Skeletal muscle cell (primary cell): ENCODE results near the gene NKAIN2.
"Not testable (repeated sequence)": the region's sequence is repeated elsewhere in the genome, so short reads cannot be mapped to it uniquely, and the experiment has no call there.

ENCODE experiments used
- DNase-seq: peaks from one replicate; pipeline ENCODE4 v3.0.0-alpha.2; 2010; ENCODE audit warnings: low read depth
- H3K4me3 ChIP-seq: 2 replicates; pipeline ENCODE4 v1.5.1; 2011; ENCODE audit warnings: low read depth, mild to moderate bottlenecking, control low read depth, low read length, moderate library complexity

Gene NKAIN2

DNA sequence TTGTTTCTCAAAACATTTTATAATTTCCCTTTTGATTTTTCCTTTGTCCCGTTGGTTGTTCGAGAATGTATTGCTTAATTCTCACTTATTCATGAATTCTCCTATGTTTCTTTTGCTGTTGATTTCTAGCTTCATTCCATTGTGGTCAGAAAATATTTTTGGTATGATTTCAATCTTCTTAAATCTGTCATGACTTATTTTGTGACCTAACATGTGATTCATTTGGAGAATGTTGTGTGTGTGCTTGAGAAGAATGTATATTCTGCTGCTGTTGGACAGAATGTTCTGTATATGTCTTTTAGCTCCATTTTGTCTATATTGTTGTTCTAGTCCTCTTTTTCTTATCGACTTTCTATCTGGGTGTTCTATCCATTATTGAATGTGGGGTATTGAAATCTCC, 872.4 kb downstream of the NKAIN2 start:
- no peak overlapping the region for H3K4me3 ChIP-seq
- DNase-seq: peak; percentile 59

DNA sequence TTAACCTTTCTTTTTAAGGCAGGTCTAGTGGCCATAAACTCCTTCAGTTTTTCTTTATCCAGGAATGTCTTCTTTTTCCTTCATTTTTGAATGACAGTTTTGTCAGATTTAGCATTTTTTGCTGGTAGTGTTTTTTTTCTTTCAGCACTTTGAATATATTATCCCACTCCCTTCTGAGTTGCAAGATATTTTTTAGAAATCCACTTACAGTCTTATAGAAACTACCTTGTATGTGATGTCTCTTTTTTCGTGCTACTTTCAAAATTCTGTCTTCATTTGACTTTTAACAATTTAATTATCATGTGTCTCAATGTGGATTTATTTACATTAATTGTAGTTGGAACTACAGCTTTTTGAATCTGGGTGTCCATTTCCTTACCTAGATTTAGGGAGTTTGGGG, 874.2 kb downstream of the NKAIN2 start:
- H3K4me3 ChIP-seq: no peak overlapping the region
- no peak for DNase-seq

GRCh38 chr6:124679387-124679786, 875.7 kb downstream of the NKAIN2 start:
- no peak overlapping the region for H3K4me3 ChIP-seq
- no peak for DNase-seq

DNA sequence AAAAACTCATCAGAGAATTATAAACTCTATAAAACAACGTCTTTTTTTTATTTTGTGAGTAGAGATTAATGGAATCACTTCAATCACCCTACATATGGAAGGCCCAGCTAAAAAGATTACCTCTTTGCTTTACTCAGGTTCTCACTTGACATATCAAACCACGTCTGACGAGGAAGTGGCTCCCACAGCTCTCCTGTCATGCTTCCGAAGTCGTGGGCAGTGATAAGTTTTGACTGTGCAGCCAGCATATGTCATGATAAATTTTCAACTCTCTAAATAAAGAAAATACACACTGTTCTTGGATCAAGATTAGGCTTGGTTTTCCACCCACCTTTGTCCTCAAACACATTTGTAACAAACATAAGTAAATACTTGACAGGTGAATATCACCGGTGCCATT, 879.1 kb downstream of the NKAIN2 start:
- no peak overlapping the region for H3K4me3 ChIP-seq
- DNase-seq: no peak

DNA sequence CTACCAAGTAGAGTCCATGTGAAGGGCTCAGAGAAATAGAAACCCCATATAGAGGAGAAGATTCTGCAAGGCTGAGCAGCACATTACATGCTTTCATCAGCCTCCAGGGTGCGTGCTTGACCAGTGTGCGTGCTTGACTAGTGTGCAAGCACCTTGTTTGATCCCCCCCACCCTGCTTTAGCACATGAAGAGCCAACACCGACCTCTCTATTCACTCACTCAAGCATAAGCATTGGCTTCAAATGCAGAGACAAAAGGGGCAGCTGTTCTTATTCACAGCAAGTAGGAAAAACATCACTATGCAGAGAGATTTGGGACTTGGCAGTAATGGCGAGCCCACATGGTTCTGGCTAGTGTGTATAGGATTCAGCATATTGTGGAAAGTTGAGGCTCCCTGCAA, 879.8 kb downstream of the NKAIN2 start:
- no peak overlapping the region for H3K4me3 ChIP-seq
- no peak for DNase-seq

DNA sequence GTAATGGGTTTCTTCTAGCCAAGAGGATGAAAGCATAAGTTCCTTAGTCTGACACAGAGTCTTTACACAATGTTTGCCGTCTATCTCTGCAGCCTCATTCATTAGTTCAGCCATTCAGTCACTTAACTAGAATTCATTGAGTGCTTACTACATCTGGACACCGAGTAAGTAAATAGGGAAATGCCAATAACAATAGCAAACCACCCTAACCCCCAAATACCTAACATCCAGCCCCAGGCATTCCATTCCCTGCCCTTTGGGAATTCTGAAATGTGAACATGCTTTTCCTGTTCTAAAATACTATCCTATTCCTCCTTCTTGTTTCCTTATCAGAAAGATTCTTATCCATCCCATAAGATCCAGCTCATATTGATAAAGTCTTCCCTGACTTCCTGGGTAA, 881.0 kb downstream of the NKAIN2 start:
- DNase-seq: no peak
- no peak overlapping the region for H3K4me3 ChIP-seq

GRCh38 chr6:124688369-124688768, 884.7 kb downstream of the NKAIN2 start:
- DNase-seq: no peak
- no peak overlapping the region for H3K4me3 ChIP-seq

DNA sequence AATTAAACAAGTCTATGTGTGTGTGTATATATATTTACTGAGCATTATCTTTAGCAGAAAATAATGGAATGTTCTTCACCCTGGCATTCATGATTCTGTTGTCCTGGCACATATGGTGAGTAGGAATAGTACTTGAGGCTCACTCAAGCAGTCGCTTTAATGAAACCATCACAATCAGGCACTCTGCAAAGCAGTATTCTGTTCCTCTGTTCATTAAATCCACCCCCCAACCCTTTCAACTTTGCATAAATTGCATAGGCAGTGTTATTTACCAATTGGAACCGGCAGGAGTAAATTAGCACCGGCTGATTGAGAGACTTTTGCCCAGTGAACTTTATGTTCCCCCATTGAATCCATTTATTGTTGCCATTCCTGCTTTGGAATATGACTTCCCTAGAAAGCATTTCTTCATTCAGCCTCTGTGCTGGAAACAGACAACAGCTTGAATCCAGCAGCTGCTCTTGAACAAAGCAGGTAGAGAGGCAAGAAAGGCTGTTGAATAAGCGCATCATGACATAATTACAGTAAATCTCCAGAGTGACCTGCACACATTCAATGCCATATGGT, 890.6 kb downstream of the NKAIN2 start:
- H3K4me3 ChIP-seq: no peak overlapping the region
- no peak for DNase-seq

GRCh38 chr6:124699038-124699437, 895.4 kb downstream of the NKAIN2 start:
- DNase-seq: no peak
- H3K4me3 ChIP-seq: no peak overlapping the region

- DNase-seq: no peak
- no peak overlapping the region for H3K4me3 ChIP-seq
These were observed 899.9 kb downstream of the NKAIN2 start for GRCh38 chr6:124703541-124703940.

DNA sequence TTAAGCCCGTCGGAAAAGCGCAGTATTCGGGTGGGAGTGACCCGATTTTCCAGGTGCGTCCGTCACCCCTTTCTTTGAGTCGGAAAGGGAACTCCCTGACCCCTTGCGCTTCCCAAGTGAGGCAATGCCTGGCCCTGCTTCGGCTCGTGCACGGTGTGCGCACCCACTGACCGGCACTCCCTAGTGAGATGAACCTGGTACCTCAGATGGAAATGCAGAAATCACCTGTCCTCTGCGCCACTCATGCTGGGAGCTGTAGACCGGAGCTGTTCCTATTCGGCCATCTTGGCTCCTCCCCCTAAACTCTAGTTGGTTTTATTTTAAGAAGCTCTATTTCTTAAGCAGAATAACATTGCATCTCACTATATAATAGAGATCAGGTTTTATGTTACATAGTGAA, 908.9 kb downstream of the NKAIN2 start:
- H3K4me3 ChIP-seq, DNase-seq: not testable (repeated sequence)

- no peak for DNase-seq
- H3K4me3 ChIP-seq: no peak overlapping the region
These were observed 911.1 kb downstream of the NKAIN2 start for GRCh38 chr6:124714728-124715127.

DNA sequence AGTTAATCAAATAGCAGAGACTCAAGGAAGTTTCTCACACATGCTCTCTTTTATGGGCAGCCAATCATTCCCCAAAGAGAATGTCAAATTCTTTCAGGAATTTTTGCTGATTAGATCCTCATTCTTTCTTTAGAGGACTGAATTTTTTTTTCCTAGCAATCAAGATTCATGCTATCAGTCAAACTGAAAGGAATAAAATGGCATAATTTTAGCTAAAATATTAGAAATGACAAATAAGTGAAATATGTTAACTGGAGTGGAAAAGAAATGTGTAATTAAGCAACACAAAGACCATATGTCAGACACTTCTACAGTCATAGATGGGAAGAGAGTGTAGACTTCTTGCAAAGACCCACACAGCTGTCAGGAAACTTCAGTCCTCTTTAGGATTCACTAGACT, 916.2 kb downstream of the NKAIN2 start:
- DNase-seq: no peak
- no peak overlapping the region for H3K4me3 ChIP-seq

- no peak overlapping the region for H3K4me3 ChIP-seq
- DNase-seq: no peak
These were observed 917.7 kb downstream of the NKAIN2 start for GRCh38 chr6:124721331-124721730.

GRCh38 chr6:124722141-124722878, 918.6 kb downstream of the NKAIN2 start:
- DNase-seq: no peak
- no peak overlapping the region for H3K4me3 ChIP-seq

- no peak overlapping the region for H3K4me3 ChIP-seq
- DNase-seq: no peak
These were observed 920.0 kb downstream of the NKAIN2 start for GRCh38 chr6:124723671-124724070.

DNA sequence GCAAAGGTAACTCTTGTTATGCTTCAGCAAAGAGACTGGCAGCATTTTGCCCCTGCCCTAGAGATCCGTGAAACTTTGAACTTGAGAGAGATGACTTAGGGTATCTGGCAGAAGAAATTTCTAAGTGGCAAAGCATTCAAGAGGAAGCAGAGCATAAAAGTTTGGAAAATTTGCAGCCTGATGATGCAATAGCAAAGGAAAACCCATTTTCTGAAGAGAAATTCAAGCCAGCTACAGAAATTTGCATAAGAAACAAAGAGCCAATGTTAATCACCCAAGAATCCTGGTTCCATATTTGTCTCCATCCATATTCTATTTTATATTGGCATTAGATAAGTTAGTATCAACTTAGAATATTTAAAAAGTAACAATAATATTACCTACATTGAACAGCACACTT, 934.1 kb downstream of the NKAIN2 start:
- DNase-seq, H3K4me3 ChIP-seq: not testable (repeated sequence)

GRCh38 chr6:124738482-124738881, 934.8 kb downstream of the NKAIN2 start:
- H3K4me3 ChIP-seq: no peak overlapping the region
- DNase-seq: no peak

- DNase-seq: no peak
- H3K4me3 ChIP-seq: no peak overlapping the region
These were observed 937.7 kb downstream of the NKAIN2 start for GRCh38 chr6:124741341-124741740.

DNA sequence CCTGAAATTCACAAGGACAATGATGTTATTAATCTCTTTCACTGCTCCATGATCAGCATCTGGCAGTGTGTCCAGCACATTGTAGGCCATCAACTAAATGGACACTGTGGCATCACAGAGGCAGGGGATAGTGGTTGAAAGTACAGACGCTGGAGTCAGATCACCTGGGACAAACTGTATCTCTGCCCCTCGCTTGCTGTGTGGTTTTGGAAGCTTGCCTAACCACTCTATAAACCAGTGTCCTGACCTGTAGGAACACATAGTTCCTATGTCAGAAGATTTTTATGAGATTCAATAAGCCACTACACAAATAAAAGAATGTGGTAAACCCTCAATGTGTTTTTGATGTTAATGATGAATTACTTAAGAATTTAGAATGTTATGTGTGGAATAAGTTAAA, 939.3 kb downstream of the NKAIN2 start:
- H3K4me3 ChIP-seq: no peak overlapping the region
- peak; percentile 48 for DNase-seq

DNA sequence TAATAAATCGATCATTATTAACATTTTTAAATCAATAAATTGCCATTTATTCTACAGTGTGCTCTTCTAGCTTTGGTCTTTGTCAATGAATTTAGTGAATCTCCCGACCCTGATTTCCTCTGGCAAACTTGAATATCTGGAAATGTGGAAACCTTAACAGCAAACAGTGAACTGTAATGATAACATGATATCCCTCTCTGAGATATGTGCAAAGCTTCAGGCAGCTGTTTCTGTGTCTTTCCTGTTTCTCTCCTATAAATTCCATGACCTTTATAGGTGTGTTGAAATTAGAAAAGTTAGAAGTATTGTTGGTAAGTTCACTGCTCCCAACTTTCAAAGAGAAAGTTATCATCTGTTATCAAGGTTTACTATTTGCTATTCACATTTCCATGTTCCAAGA, 939.8 kb downstream of the NKAIN2 start:
- no peak for DNase-seq
- no peak overlapping the region for H3K4me3 ChIP-seq
